Heart left ventricle (tissue), 13 donors: Measurements from ENCODE around the gene COA6.

Source experiments
- POLR2A ChIP-seq, 2 donors: fragments of 450-650 bp; IDR thresholded peaks; one replicate each; pipeline ENCODE4 v1.6.1; 2017; ENCODE audit warnings: antibody characterized with exemption in 2 of 2, mild to moderate bottlenecking in 2 of 2, moderate library complexity in 2 of 2
- TF ChIP-seq, protein P1 (sequence below), 12 donors: fragments of 200-600 bp; sonication (generic) in 4 of 12; IDR thresholded peaks; one replicate each; pipeline versions ENCODE4 v1.5.0 to v1.8.0; 2018 to 2022; ENCODE audit warnings: antibody characterized with exemption in 12 of 12, mild to moderate bottlenecking in 5 of 12
- donor health status: ischemic (EF 13 %, LVEDD 7.1; RV severe dilation, severe dysfunction).
- donor health status: DM: no; HTN: yes; CAD: no.
- donor health status: DM: no; HTN: no; CAD: no.
- donor health status: ischemic (EF 25% LVEDD 6.9; RV normal size, moderate dysfunction).
- donor health status: ischemic (EF 25% LVEDD 5.7; RV mildly dilated, moderate dysfunction).
- donor health status: ischemic (EF 35%, LVEDD 5.7; RV mildly dilated, moderate dysfunction).
- donor health status: nonischemic (EF 11% LVEDD 7.7; RV severe dilation, severe dysfunction).
- donor health status: DM: yes; HTN: yes; CAD: no.
- donor health status: PGD.
- donor health status: ischemic (EF 29% LVEDD 5.4; RV normal size, mild dysfunction).
- donor health status: nonischemic (EF 23%, LVEDD 6.1; RV moderate dilation, normal function).

DNA sequence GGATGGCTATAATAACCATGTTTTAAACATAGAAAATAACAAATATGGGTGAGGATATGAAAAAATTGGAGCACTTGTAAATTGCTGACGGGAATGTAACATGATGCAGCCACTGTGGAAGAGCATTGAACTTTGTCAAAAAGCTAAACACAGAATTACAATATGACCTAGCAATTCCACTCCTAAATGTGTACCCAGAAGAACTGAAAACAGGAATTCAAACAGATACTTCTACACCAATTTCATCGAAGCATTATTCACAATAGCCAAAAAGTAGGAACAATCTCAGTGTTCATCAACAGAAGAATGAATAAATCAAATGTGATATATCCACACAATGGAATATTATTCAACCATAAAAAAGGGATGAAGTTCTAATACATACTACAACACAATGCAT lies 32.7 kb upstream of the COA6 start:
- TF ChIP-seq, protein P1, sequence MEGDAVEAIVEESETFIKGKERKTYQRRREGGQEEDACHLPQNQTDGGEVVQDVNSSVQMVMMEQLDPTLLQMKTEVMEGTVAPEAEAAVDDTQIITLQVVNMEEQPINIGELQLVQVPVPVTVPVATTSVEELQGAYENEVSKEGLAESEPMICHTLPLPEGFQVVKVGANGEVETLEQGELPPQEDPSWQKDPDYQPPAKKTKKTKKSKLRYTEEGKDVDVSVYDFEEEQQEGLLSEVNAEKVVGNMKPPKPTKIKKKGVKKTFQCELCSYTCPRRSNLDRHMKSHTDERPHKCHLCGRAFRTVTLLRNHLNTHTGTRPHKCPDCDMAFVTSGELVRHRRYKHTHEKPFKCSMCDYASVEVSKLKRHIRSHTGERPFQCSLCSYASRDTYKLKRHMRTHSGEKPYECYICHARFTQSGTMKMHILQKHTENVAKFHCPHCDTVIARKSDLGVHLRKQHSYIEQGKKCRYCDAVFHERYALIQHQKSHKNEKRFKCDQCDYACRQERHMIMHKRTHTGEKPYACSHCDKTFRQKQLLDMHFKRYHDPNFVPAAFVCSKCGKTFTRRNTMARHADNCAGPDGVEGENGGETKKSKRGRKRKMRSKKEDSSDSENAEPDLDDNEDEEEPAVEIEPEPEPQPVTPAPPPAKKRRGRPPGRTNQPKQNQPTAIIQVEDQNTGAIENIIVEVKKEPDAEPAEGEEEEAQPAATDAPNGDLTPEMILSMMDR (IDR thresholded peaks at IDR 0.05) = no peak
- TF ChIP-seq POLR2A (IDR thresholded peaks at IDR 0.05) = no peak
